Measurements from ENCODE around the gene PIAS1.
"Not testable (repeated sequence)": the region's sequence is repeated elsewhere in the genome, so short reads cannot be mapped to it uniquely, and the experiment has no call there.

- TF ChIP-seq, protein P1, sequence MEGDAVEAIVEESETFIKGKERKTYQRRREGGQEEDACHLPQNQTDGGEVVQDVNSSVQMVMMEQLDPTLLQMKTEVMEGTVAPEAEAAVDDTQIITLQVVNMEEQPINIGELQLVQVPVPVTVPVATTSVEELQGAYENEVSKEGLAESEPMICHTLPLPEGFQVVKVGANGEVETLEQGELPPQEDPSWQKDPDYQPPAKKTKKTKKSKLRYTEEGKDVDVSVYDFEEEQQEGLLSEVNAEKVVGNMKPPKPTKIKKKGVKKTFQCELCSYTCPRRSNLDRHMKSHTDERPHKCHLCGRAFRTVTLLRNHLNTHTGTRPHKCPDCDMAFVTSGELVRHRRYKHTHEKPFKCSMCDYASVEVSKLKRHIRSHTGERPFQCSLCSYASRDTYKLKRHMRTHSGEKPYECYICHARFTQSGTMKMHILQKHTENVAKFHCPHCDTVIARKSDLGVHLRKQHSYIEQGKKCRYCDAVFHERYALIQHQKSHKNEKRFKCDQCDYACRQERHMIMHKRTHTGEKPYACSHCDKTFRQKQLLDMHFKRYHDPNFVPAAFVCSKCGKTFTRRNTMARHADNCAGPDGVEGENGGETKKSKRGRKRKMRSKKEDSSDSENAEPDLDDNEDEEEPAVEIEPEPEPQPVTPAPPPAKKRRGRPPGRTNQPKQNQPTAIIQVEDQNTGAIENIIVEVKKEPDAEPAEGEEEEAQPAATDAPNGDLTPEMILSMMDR (IDR thresholded peaks at IDR 0.05; ENCODE audit: low read depth, low read length) = not testable (repeated sequence)
- not testable (repeated sequence) for TF ChIP-seq EZH2phosphoT487 (IDR thresholded peaks at IDR 0.05; ENCODE audit: low read depth)
Observed at GRCh38 chr15:68221530-68222431, 167.7 kb downstream of the PIAS1 start.
